IPS-11a (cell line): ENCODE measurements around the gene STK33.
A peak's percentile ranks its signal among the peaks of the same experiment; 100 is the strongest.

ENCODE experiments used
- H3K4me3 ChIP-seq: one replicate; pipeline ENCODE4 v1.5.1; 2013; ENCODE audit warnings: low read depth, low read length, control low read depth

STK33 gene

DNA sequence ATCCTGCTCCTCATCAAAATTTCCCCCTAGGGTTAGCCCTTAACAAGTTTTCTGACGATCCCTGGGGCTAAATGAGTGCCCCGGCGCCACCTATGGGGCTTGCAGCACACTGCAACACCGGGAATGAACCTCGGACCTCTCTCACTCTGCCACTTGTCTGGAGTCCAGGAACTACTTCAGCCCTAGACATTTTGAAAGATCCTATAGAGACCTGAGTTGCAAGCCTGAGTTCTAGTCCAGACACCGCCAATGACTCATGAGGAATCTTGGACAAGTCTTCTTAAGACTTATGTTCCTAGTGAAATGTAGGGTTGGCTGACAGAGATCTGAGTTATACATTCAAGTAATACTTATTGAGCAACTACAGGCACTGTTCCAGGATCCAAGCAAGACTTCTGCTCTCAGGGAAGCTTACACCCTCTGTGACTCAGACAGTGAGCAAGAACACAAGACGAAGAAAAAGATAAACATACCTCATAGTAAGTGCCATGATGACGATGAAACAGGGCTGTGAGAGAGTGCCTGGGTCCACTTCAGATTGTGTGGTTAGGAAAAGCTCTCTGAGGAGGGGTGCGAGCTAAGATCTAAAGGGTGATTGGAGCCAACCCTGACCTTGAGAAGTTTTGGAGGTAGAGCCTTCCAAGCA, 10.2 kb upstream of the STK33 start:
- no peak overlapping the region for H3K4me3 ChIP-seq

DNA sequence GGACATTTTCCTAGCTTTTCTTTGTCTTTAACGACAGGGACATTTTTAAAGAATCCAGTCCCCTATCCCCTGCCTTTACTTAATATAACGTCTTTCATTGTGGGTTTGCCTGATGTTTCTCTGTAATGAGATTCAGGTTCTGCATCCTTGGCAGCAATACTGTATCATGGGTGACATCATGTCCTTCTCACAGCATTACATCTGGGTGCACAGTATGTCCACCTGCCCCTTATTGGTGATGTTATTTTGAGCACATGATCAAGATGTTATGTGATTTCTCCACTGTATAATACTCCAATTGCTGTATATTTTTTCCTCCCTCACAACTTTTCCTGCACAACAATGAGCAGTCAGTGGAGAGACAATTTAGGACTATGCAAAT, 9.7 kb upstream of the STK33 start:
- H3K4me3 ChIP-seq, result no peak overlapping the region

DNA sequence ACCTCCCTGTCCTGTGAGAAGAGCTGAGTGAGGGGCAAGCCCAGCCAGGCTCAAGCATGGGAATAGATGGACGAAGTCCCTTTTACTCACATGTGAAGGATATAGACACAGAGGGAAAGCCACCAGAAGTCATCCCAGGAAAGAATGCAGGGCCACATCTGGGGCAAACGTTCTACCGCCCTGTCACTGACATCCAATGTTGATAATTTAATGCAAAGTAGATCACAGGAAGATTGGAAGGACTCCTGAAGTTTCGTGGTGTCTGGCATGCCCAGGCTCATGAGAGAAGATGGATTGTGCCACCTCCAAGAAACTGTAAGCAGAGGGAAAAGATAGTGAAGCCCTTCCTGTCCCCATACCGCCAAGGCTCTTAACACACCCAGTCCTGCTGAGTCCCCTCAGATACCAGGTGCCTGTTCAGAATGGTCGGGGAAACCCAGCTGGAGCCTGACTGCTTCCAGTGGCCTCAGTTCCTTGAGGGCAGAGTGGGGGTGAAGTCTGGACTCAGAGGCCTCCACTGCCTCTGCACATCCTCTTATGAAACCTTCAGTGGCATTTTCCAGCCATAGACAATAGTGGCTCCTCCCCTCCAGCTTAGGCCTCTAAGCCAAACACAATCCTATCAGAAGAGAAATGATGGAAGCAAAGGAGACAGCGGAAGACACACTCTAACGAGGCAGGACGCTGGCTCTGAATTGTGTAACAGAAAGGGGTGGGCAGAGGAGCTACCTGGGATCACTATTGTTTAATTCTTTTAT, 7.5 kb upstream of the STK33 start:
- no peak overlapping the region for H3K4me3 ChIP-seq

DNA sequence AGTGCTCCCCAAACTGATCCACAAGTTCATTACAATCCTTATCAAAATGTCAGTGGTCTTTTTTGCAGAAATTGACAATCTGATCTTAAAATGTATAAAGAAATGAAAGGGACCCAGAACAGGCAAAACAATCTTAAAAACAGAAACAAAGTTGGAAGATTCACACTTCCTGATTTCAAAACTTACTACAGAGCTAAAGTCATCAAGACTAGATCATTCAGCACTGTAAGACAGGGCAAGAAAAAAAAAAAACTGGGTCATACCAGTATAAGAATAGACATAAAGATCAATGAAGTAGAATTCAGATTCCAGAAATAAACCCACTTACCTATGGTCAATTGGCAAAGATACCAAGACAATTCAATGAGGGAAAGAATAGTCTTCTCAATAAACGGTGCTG, 4.5 kb upstream of the STK33 start:
- no peak overlapping the region for H3K4me3 ChIP-seq

DNA sequence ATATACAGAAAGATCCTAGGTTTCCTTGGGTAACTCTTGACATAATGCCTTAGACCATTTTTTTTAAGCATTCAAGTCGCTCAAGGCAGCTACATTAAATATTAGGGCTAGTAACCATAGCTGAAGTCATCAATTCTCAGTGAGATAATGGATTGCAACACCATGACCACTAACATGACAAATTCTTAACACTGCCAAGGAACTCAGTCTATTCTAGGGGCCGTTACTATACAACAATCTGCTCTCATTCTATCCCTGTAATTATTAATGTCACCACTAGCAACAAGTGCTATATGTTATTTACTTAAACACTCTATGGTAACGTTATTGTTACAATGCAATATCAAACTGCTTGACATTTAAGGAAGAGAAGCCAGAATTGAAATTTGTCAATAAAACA, 3.2 kb upstream of the STK33 start:
- no peak overlapping the region for H3K4me3 ChIP-seq

DNA sequence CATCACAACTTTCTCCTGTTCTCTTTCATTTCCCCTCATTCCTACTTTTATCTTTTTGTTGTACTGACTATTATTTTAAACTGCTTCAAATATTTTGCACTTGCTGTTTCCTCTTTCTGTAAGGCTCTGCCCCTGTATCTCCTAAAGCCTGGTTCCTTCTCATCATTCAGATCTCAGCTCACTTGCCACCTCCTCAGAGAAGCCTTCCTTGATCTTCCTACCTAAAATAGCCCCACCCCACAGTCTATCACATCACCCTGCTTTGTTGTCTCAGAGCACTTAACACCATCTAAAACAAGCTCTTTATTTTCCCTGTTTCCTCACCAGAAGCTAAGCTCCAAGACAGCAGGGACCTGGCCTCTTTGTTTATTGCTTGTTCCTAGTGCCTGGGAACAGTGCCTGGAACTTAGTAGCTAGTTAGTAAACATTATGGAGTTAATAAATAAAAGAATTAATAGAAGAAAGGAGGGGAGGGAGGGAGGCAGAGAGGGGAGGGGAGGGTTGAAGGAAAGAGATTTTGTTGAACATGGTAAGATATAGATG, 2.5 kb upstream of the STK33 start:
- H3K4me3 ChIP-seq, result no peak overlapping the region

DNA sequence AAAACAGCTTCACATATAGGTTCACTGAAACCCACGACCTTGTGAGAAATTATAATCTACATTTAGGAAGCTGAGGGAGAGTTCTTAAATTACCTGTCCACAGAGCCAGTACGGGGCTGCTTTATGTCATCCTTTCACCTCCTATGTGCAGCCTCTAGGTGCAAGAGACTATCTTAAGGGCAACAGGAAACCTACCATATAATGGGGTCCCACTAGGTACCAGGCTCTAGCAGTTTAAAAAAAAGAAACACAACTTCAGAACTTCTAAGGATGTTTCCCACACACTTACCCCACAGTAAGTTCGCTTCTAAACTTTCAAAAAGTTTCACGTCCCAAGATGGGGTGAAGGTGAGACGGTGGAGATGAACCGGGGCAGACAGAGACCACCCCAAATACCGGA, 573 bp downstream of the STK33 start:
- peak overlapping the region; percentile 72 for H3K4me3 ChIP-seq

DNA sequence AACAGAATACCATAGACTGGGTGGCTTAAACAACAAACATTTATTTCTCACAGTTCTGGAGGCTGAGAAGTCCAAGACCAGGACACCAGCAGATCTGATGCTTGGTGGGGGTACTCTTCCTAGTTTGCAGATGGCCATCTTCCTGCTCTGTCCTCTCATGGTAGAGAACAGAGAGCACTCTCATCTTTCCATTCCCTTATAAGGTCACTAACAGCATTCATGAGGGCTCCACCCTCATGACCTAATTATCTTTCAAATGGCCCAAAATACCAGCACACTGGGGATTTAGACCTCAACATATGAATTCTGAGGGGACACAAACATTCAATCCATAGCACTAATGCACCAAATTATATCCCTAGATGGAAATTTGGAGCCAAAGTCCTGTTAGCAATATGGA, 6.1 kb downstream of the STK33 start:
- H3K4me3 ChIP-seq, result no peak overlapping the region

DNA sequence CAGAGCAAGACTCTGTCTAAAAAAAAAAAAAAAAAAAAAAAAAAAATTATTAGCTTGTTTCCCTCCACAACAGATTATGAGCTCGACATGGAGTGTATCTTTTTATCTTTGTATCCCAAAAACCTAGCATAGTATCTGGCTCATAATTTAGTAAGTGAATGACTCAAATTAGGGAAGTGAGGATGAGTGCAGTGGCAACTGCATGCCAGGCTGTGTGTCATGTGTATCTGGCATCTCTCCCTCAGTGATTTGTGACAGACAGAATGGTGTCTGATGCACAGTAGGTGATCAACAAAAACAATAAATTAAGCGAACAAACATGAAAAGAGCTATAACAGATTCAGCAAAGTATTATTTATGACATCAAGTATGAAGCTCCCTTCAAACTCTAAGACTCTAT, 7.2 kb downstream of the STK33 start:
- no peak overlapping the region for H3K4me3 ChIP-seq

DNA sequence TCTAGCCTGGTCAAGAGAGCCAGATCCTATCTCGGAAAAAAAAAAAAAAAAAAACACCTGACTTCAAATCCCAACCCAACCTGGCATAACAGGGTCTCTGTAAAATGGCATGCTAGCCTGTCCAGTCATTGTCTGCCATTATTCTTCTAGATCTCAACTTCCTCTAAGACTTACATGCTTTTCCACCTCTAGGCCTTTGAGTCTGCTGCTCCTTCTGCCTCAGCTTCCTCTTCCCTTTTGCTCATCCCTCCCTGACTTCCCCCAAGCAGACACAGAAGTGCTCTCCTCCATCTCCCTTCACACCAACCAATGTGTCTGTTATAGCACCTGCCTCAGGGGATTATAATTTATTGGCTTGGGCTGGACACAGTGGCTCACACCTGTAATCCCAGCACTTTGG, 7.8 kb downstream of the STK33 start:
- H3K4me3 ChIP-seq, result no peak overlapping the region

DNA sequence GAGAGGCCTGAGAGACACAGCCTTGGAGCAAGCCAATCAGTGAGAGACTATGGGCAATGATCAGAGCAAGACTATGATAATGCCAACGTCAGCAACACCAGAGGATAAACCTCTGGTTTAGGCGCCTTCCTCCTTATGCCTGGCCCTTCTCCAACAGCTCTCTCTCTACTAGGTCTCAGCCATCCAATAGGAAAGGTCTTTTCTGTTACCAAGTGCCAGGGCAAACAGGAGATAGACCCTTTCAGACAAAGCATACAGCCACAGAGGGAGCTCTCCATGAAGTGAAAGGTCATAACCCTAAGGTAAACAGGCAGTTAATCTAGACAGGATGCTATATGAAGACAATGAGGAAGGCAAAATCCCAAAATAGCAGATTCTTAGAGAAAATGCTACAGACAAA, 9.5 kb downstream of the STK33 start:
- no peak overlapping the region for H3K4me3 ChIP-seq

DNA sequence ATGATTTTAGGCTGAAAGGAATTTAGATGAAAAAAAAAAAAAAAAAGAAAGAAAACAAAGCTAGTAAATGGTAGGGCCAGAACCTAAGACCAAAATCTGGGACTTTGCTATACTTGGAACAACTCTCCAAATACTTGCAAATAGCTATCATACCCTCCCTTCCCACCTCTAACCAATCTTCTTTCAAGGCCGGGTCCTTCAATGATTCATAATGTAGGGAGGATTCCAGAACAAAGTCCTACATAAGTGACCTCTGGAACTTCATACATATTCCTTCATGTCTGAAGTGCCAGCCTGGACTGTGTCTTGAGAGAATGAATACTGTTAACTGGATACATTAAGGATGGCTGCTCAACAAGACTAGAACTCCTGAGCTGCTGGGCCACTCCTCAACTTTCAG, 9.9 kb downstream of the STK33 start:
- no peak overlapping the region for H3K4me3 ChIP-seq

DNA sequence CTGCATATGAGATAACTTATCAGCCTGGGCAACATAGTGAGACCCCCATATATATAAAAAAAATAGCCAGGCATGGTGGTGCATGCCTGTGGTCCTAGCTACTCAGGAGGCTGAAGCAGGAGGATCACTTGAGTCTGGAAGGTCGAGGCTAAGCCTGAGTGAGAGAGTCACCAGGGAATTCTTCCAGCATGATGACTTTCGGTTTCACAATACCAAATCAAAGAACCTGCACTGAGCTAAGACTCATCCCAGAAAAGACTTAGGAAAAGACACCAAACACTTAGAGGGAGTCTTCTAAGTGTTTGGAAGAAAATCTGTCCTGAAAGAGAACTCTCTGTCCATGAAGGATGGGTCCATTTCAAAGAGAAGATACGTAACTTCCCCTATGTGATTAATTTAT, 12.7 kb downstream of the STK33 start:
- H3K4me3 ChIP-seq, result no peak overlapping the region

DNA sequence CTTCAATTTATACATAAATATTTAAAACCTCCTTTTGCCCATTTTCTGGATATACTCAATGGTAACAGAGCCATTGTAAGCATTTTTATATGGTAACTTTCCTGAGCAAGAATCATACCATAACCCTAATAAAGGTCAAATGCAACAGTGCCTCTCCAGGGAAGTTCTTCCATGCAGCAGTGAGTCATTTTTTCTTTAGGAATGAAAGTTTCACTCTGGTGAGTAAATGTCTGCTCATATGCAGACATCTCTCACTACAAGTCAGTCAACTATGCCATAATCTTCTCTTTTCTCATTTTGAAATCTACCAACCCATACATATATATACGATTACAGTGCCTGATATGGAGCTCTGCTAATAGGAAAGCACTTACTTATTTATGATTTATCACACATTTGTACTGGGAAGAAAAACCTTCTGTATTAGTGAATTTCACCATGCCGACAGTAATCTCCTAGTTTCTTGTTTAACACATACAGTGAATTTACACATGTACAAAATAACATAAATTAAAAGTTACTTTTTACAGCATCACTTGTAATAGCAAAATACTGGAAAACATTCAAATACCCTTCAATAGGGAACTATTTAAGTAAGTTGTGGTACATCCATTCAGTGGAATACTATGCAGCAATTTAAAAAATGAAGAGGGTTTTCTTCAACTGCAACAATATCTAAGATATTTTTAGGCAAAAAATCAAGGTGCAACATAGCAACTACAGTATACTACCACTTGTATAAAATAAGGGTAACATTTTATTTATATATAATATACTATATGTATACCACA, 16.0 kb downstream of the STK33 start:
- H3K4me3 ChIP-seq, result no peak overlapping the region

DNA sequence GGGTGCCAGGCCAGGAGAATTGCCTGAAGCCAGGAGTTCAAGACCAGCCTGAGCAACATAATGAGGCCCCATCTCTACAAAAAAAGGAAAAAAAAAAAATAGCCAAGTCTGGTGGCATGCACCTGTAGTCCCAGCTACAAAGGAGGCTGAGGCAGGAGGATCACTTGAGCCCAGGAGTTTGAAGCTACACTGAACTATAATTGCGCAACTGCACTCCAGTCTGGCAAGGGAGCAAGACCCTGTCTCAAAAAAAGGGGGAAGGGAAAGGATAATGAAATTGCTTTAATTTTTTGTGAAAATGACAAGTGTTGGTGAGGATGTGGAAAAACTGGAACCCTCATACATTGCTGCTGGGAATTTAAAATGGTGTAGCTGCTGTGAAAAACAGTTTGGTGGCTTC, 19.2 kb downstream of the STK33 start:
- H3K4me3 ChIP-seq, result no peak overlapping the region

DNA sequence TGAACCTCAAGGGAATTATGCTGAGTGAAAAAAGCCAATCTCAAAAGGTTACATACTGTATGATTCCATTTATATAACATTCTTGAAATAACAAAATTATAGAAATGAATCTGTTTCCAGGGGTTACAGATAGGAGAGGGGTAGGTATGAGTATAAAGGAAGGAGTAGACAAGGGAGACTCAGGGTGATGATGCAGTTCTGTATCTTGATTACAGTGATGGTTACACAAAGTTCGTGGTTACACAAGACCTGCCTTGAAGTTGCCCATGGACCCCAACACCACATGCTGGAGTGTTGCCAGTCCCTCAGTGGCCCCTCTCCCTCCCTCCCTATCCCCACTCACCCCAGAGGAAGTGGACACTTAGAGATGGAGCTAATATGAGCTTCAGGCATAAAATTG, 20.3 kb downstream of the STK33 start:
- no peak overlapping the region for H3K4me3 ChIP-seq

DNA sequence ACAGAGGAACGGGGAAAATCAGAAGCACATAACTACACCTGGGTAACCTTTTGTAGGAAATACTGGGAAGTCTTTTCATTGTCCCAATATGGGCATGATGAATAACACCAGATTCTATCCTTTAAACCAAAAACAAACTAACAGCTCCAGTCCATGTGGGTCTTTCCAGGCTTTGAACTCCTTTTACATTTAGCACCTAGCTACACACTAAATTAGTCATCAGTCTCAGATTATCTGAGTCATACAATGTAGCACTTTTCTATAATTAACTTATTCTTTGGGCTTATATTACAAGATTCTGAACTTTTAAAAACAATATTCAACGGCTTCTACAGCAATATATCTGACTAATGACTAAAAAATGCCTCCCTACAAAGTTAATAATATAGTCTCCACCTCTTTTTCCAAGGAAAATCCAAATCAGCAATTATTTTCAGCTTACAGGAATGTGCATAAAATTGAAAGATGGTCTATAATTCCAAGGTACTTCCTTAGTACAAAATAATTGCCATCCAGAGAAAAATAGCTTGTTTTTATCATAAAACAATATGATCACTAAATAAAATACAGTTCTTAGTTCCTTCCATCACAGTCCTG, 26.3 kb downstream of the STK33 start:
- no peak overlapping the region for H3K4me3 ChIP-seq

DNA sequence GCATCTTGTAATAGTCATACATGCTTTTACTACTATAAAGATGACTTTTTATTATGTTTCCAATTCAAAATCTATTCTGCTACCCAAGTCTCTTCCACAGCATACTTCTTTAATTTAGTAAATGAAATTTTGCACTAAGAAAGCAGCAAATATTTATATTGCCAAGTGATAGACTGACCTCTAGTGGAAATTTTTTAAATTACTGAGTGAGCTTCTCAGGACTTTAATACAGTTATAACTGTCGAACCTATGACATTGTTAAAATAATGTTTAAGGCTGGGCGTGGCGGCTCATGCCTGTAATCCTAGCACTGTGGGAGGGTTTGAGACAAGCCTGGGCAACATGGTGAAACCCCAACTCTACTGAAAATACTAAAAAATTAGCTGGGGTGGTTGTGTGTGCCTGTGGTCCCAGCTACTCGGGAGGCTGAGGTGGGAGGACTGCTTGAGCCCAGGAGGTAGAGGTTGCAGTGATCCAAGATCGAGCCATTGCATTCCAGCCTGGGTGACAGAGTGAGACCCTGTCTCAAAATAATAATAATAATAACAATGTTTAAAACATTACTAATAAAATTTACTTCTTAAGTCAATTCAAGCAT, 27.3 kb downstream of the STK33 start:
- no peak overlapping the region for H3K4me3 ChIP-seq

DNA sequence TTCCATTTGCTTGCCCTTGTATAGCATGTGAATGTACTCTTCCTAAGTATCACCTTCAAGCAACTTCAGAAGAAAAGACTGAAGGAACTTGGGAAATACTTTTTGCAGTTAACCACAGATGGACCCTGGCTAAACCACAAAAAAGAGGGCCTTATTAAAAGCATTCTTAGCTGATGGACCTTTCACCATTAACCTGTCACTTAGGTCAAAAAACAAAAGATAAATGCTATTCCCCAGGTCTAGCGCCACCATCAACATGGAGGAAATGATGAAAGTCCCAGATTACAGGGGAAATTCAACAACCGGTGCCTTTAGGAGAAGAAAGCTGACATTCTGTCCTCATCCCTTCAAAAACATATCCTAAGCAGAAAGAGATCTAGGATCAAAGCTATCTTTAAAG, 29.5 kb downstream of the STK33 start:
- H3K4me3 ChIP-seq, result no peak overlapping the region

DNA sequence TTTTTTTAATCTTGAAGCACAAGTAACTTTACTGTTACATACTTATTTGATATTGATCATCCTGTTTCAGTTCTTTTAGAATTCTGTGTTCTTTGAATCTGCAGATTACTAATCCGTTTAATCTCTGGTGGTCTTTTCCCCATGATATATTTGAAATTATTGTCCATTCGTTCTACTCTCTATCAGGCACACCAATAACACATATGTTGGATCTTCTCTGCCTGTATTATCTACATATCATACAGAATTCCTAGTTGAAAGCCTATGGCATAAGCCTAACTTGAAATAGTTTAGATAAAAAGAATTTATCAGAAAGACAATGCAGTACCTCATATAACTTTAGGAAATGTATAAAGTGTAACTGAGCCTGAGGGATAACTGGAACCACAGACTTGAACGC, 32.6 kb downstream of the STK33 start:
- H3K4me3 ChIP-seq, result no peak overlapping the region

DNA sequence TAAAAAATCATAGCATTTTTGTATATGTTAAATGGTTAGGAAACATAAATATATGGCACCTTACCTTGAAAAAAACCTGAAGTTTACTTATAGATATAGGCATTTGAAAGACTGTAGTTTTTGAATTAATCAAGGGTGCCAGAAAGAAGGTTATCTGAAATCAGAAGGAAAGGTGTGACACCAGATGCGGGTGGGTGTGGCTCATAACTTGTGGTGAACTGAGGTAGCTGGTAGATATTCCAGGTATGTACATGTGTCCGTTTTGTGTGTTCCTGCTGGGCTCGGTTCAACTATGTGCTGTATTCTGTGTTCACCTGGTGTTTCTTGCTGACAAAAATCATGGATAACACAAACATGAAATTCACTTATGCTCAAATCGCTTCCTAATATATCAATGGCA, 35.6 kb downstream of the STK33 start:
- no peak overlapping the region for H3K4me3 ChIP-seq
